HG03342 (cell line): Measurements from ENCODE around the gene ZNF184.

ENCODE experiments used
- ATAC-seq: cut with Tn5 transposase; IDR thresholded peaks from one replicate; pipeline ENCODE4 v1.9.1; 2021; ENCODE audit warnings: mild to moderate bottlenecking, moderate library complexity; ENCODE audit not compliant: unreplicated experiment

Gene ZNF184

GRCh38 chr6:27479319-27480182 lies 6.6 kb upstream of the ZNF184 start:
- ATAC-seq, result peak; percentile 51

- ATAC-seq, result peak; percentile 58
Observed at GRCh38 chr6:27478706-27479318, 5.9 kb upstream of the ZNF184 start.

GRCh38 chr6:27478141-27478705 lies 5.3 kb upstream of the ZNF184 start:
- ATAC-seq, result peak; percentile 2

- no peak for ATAC-seq
Observed at GRCh38 chr6:27477318-27478013, 4.6 kb upstream of the ZNF184 start.

GRCh38 chr6:27476090-27476489 lies 3.2 kb upstream of the ZNF184 start:
- ATAC-seq, result no peak

- no peak for ATAC-seq
Observed at GRCh38 chr6:27474672-27475071, 1.8 kb upstream of the ZNF184 start.

- ATAC-seq, result no peak
Observed at GRCh38 chr6:27474172-27474465, 1.2 kb upstream of the ZNF184 start.

GRCh38 chr6:27472182-27472616 lies 706 bp downstream of the ZNF184 start:
- ATAC-seq, result peak; percentile 45

GRCh38 chr6:27471365-27472115 lies 1.4 kb downstream of the ZNF184 start:
- no peak for ATAC-seq

- ATAC-seq, result no peak
Observed at GRCh38 chr6:27470023-27470422, 2.9 kb downstream of the ZNF184 start.

- ATAC-seq, result no peak
Observed at GRCh38 chr6:27468334-27468733, 4.6 kb downstream of the ZNF184 start.

GRCh38 chr6:27452496-27452897 lies 20.4 kb downstream of the ZNF184 start:
- ATAC-seq, result no peak

GRCh38 chr6:27451660-27452390 lies 21.1 kb downstream of the ZNF184 start:
- no peak for ATAC-seq

- ATAC-seq, result no peak
Observed at GRCh38 chr6:27448456-27448855, 24.4 kb downstream of the ZNF184 start.

GRCh38 chr6:27442932-27443331 lies 30.0 kb downstream of the ZNF184 start:
- no peak for ATAC-seq

GRCh38 chr6:27441001-27441400 lies 31.9 kb downstream of the ZNF184 start:
- no peak for ATAC-seq

GRCh38 chr6:27439371-27439770 lies 33.5 kb downstream of the ZNF184 start:
- ATAC-seq, result no peak

GRCh38 chr6:27433714-27434113 lies 39.2 kb downstream of the ZNF184 start:
- ATAC-seq, result no peak

- no peak for ATAC-seq
Observed at GRCh38 chr6:27428966-27429365, 43.9 kb downstream of the ZNF184 start.

GRCh38 chr6:27428502-27428901 lies 44.4 kb downstream of the ZNF184 start:
- ATAC-seq, result no peak
